Dermis blood vessel endothelial cell (primary cell): Measurements from ENCODE around the gene FECH. TPM values are rescaled to one million over a fixed set of nuclear protein-coding genes. Genes with fewer than 3 reads are reported as not detected.
"Not testable (repeated sequence)": the region's sequence is repeated elsewhere in the genome, so short reads cannot be mapped to it uniquely, and the experiment has no call there.

Experiments
- DNase-seq: peaks from one replicate; pipeline ENCODE4 v3.0.0; 2010
- total RNA-seq: library from RNA; depleted of rRNA; stranded (reverse); fragments of >200 nt; gene quantifications from 2 replicates; pipeline ENCODE4 v1.2.3, GENCODE V29; 2014

The FECH gene, protein sequence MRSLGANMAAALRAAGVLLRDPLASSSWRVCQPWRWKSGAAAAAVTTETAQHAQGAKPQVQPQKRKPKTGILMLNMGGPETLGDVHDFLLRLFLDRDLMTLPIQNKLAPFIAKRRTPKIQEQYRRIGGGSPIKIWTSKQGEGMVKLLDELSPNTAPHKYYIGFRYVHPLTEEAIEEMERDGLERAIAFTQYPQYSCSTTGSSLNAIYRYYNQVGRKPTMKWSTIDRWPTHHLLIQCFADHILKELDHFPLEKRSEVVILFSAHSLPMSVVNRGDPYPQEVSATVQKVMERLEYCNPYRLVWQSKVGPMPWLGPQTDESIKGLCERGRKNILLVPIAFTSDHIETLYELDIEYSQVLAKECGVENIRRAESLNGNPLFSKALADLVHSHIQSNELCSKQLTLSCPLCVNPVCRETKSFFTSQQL
- total RNA-seq = 23.8 and 58.0 TPM in 2 replicates

- DNase-seq = peak; percentile 75
Observed at GRCh38 chr18:57586251-57587049, at the start of gene FECH. TSS of gene FECH (minus strand) at chr18:57586702. CDS start at chr18:57586620, 82 bp downstream.

- no peak for DNase-seq
Observed at GRCh38 chr18:57635003-57635822, 48.7 kb upstream of the FECH start.

- no peak for DNase-seq
Observed at GRCh38 chr18:57631697-57632096, 45.2 kb upstream of the FECH start.

GRCh38 chr18:57630754-57631595 is 44.5 kb upstream of the FECH start:
- no peak for DNase-seq

GRCh38 chr18:57630002-57630753 is 43.7 kb upstream of the FECH start:
- DNase-seq = peak; percentile 98

DNA sequence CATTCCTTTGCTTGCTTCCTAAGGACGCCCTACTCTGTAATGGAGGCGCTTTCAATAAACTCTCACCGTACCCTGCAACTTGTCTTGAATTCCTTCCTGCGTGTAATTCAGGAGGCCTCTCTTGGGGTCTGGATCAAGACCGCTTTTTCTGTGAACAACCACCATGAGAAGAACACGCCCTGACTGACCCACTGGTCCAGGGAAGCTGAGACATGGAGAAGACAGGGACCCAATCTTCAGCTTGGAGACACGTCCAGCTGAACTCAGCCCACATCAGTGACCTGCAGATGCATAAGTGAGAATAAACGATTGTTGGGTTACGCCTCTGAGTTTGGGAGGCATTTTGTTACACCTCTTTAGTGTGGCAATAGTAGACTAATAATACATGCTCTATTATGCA is 42.9 kb upstream of the FECH start:
- DNase-seq = no peak

DNA sequence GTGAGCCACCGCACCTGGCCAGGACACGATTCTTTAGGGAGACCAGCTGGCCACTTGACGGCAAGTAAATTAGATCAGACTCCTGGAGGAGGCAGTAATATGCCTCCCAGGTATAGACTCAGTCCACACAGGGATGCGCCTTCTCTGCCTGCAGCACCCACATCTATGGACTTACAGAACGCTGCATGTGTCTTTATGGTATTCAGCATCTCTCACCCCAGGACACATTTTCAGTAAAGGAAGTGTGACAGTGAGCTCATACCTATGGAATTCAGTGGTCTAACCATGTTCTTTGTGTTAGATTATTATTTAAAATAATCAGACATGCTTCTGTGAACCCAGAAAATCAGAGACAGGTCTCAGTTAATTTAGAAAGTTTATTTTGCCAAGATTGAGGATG is 41.0 kb upstream of the FECH start:
- DNase-seq = peak; percentile 49

- DNase-seq = peak; percentile 15
Observed at GRCh38 chr18:57624988-57625387, 38.5 kb upstream of the FECH start.

DNA sequence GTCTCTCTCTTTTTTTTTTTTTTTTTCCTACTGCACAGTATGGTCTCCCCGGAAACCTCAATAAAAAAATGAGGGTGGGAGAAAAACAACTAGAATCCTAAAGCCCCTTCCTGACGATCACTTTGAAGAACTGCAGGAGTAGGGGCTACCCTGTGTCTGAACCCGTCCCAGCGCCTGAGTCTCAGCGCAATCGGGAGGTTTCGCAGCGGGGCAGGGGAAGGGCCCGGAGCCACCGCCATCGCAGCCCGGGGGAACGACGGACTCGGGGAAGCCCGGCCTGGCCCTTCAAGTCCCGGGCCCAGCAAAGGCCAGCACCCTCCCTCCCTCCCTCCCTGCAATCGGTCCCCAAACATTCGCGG is 34.7 kb upstream of the FECH start:
- DNase-seq = peak; percentile 27

GRCh38 chr18:57619876-57620275 is 33.4 kb upstream of the FECH start:
- DNase-seq = no peak

DNA sequence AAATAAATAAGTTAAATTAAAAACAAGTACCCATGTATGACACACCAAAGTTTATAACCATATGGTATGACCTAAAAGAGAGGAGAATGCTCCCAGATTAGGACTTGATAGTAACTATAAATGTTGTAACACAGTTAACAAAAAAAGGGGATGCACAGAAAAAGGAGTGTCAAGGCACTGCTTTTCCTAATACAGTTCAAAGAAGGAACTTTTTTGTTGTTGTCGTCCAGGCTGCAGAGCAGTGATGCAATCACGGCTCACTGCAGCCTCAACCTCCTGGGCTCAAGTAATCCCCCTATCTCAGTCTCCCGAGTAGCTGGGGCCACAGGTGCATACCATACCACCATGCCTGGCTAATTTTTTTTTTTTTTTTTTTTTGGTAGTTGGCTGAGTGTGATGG is 32.4 kb upstream of the FECH start:
- DNase-seq = no peak

GRCh38 chr18:57603871-57604270 is 17.4 kb upstream of the FECH start:
- no peak for DNase-seq

DNA sequence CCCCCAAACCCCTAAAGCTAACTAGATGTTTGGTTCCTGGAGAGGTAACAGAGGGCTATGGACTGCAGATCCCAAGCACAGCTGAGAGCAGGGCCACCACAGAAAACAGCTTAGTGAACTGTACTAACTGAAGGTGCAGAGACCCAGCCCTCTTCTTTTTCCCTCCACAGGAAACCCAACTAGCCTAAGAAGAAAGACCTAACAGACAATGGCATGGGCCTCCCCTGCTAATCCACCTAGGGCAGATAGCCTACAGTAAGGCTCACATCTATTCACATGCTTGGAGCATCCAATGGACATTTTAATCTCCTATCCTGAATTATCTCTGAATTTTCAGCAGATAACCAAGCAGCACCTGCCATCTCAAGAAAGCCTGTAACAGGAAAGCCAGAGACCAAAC is 8.8 kb upstream of the FECH start:
- DNase-seq = no peak

GRCh38 chr18:57592716-57593115 is 6.2 kb upstream of the FECH start:
- DNase-seq = not testable (repeated sequence)

DNA sequence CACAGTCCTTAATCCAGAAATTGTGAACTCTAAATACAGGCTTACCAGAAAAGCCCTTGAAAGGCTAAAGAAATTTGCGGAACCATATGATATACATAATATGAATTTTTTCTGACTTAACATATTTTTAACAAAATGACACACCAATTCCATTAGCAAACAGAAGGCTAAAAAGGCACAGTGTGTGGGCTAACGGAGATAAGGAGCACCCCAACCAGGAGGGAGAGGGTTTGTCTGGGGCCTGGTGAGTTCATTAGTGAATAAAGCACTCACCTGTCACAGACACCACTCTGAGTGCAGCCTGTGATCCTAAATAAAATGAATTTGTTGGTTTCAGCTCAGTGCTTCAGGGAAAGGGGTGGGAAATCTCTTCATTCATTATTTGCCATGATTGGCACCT is 2.7 kb upstream of the FECH start:
- DNase-seq = no peak

- DNase-seq = no peak
Observed at GRCh38 chr18:57587098-57587661, 678 bp upstream of the FECH start.

DNA sequence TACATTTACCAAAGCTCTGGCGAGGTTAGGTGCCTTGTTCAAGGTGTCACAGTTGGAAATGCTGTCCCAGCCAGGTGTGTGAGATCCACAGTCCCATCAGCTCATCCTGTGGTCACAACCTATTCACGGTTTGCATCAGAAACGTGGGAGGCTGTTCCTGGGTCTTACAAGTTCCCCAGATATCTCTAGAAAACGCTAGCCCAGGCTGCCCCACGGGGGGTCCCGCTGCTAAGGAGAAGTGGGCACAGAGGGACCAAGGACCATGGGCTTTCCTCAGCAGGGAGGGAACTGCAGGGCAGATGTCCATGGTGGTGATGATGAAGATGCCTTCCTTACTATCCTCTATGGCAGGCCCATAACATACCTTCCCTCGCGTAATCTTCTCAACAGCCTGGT is 649 bp downstream of the FECH start:
- no peak for DNase-seq

DNA sequence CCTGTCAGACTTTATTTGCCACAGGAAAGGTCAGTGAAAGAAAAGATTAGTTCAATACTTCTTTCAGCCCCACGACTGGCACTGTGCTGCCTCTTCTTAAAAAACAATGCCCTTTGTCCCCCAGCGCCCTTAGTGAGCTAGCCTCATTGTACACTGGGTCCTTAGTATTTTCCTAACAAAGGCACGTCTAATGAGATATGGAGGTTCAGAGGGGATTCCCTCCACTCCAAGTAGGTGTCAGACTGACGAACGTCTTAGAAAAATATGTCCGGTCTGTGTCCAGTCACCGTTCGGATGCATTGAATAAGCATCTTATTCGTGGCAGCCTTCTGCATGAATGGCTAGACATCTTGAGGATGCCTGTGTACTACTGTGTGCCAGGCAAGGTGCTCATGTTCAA is 1.1 kb downstream of the FECH start:
- peak; percentile 8 for DNase-seq

DNA sequence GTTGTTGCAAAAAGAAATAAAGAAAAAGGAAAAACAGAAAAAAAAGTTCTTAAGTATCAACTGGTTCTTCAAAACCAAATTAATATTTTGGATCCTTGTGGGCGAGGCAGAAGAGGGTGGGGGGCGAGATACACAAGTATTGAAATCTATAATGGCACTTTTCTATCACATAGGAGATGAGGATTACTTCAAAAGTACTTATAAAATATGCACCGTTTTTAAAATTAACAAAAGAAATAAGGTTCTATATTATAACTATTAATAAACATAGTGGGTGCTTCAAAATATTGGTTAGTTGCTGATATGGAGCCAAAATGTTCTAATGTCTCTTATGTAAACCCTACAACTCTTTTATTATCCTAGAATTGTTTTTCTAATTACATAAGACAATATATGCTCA is 2.1 kb downstream of the FECH start:
- no peak for DNase-seq

DNA sequence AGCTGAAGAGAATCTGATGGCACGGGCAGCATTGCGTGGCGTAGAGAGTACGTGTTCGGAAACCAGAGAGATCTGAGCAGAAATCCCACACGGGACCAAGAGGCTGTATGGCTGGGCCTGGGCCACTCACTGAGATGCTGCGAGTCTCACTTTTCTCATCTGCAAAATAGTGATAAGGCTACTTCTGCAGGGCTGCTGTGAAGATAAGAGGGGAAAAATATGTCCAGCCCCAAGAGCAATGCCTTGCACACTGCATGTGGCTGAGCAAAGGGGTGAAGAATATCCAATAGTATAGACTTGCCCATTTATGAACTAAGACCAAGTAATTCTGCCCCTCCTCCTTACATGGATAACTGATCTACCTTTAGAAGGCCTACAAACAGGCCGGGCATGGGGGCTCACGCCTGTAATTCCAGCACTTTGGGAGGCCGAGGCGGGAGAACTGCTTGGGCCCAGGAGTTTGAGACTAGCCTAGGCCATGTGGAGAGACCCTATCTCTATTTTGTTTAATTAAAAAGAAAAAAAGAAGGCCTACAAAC is 3.1 kb downstream of the FECH start:
- DNase-seq = no peak
